MM.1S (cell line): ENCODE data around the gene SH3PXD2B.

ENCODE experiments used
- DNase-seq: peaks from one replicate; pipeline ENCODE4 v3.0.0-alpha.2; 2015
- H2AFZ ChIP-seq: fragments of 300-600 bp; sonication (generic); 2 replicates; pipeline ENCODE4 v1.6.0; 2016; ENCODE audit warnings: antibody characterized with exemption, low read length
- H3F3A ChIP-seq: fragments of 300-600 bp; sonication (generic); 2 replicates; pipeline ENCODE4 v1.6.1; 2016; ENCODE audit warnings: mild to moderate bottlenecking, antibody characterized with exemption, low read length, moderate library complexity, mixed read lengths; ENCODE audit not compliant: insufficient read depth
- H3K27ac ChIP-seq: fragments of 300-600 bp; sonication (generic); 2 replicates; pipeline ENCODE4 v1.5.1; 2016; ENCODE audit warnings: mild to moderate bottlenecking, low read length
- H3K27me3 ChIP-seq: fragments of 300-600 bp; sonication (generic); replicated peaks from 2 replicates; pipeline ENCODE4 v1.6.0; 2016; ENCODE audit warnings: low read length; ENCODE audit not compliant: insufficient read depth
- H3K36me3 ChIP-seq: fragments of 300-600 bp; sonication (generic); replicated peaks from 2 replicates; pipeline ENCODE4 v1.6.1; 2016; ENCODE audit warnings: mild to moderate bottlenecking, low read length, mixed read lengths; ENCODE audit not compliant: insufficient read depth
- H3K4me1 ChIP-seq: fragments of 300-600 bp; sonication (generic); 2 replicates; pipeline ENCODE4 v1.6.1; 2016; ENCODE audit warnings: low read length, mixed read lengths
- H3K4me2 ChIP-seq: fragments of 300-600 bp; sonication (generic); 2 replicates; pipeline ENCODE4 v1.6.0; 2016; ENCODE audit warnings: low read depth, low read length
- H3K4me3 ChIP-seq: fragments of 300-600 bp; sonication (generic); 2 replicates; pipeline ENCODE4 v1.5.1; 2016; ENCODE audit warnings: low read length, mixed read lengths
- H3K79me2 ChIP-seq: fragments of 300-600 bp; sonication (generic); 2 replicates; pipeline ENCODE4 v1.6.1; 2016; ENCODE audit warnings: mixed run types, low read length, mixed read lengths
- H3K9ac ChIP-seq: fragments of 300-600 bp; sonication (generic); 2 replicates; pipeline ENCODE4 v1.6.1; 2016; ENCODE audit warnings: low read length, mixed read lengths
- H3K9me2 ChIP-seq: fragments of 300-600 bp; sonication (generic); replicated peaks from 2 replicates; pipeline ENCODE4 v1.6.1; 2016; ENCODE audit warnings: mild to moderate bottlenecking, low read length, mixed read lengths; ENCODE audit not compliant: insufficient read depth
- H3K9me3 ChIP-seq: fragments of 300-600 bp; sonication (generic); replicated peaks from 2 replicates; pipeline ENCODE4 v1.6.1; 2016; ENCODE audit warnings: mild to moderate bottlenecking, low read length, mixed read lengths; ENCODE audit not compliant: insufficient read depth
- H4K20me1 ChIP-seq: fragments of 300-600 bp; sonication (generic); 2 replicates; pipeline ENCODE4 v1.6.1; 2016; ENCODE audit warnings: mild to moderate bottlenecking, low read length, moderate library complexity, mixed read lengths; ENCODE audit not compliant: insufficient read depth
- EZH2 ChIP-seq: fragments of 300-600 bp; sonication (generic); optimal IDR thresholded peaks from 2 replicates; pipeline ENCODE3; 2017; ENCODE audit warnings: low read depth, mild to moderate bottlenecking, antibody characterized with exemption, low read length, mixed read lengths
- EZH2phosphoT487 ChIP-seq: fragments of 300-600 bp; sonication (generic); IDR thresholded peaks from 2 replicates; pipeline ENCODE4 v1.6.1; 2018; ENCODE audit warnings: antibody characterized with exemption, low read length
- TF ChIP-seq, protein P1 (sequence below): fragments of 300-600 bp; sonication (generic); IDR thresholded peaks from 2 replicates; pipeline ENCODE4 v1.5.1; 2016; ENCODE audit warnings: antibody characterized with exemption, low read length, mixed read lengths

Gene SH3PXD2B

GRCh38 chr5:172448999-172449398 lies 5.3 kb downstream of the SH3PXD2B start:
- Histone ChIP-seq H3K9ac (no peak overlapping the region), H3K27me3 (peaks cover 8% of the 10 kb centered on the region), H4K20me1 (no peaks in the 10 kb centered on the region), H3K4me2 (no peak overlapping the region), H3K9me2 (no peaks in the 10 kb centered on the region), H3F3A (no peaks in the 10 kb centered on the region), H3K4me3 (no peak overlapping the region), H3K79me2 (no peaks in the 10 kb centered on the region), H3K4me1 (no peaks in the 10 kb centered on the region), H3K36me3 (no peaks in the 10 kb centered on the region), H2AFZ (no peak overlapping the region), H3K27ac (no peak overlapping the region), H3K9me3 (no peaks in the 10 kb centered on the region)
- TF ChIP-seq EZH2 (no peak), EZH2phosphoT487 (no peak)
- TF ChIP-seq, protein P1, sequence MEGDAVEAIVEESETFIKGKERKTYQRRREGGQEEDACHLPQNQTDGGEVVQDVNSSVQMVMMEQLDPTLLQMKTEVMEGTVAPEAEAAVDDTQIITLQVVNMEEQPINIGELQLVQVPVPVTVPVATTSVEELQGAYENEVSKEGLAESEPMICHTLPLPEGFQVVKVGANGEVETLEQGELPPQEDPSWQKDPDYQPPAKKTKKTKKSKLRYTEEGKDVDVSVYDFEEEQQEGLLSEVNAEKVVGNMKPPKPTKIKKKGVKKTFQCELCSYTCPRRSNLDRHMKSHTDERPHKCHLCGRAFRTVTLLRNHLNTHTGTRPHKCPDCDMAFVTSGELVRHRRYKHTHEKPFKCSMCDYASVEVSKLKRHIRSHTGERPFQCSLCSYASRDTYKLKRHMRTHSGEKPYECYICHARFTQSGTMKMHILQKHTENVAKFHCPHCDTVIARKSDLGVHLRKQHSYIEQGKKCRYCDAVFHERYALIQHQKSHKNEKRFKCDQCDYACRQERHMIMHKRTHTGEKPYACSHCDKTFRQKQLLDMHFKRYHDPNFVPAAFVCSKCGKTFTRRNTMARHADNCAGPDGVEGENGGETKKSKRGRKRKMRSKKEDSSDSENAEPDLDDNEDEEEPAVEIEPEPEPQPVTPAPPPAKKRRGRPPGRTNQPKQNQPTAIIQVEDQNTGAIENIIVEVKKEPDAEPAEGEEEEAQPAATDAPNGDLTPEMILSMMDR, result no peak
- no peak for DNase-seq

GRCh38 chr5:172447646-172448365 lies 6.5 kb downstream of the SH3PXD2B start:
- H3K9ac ChIP-seq, result no peak overlapping the region
- no peaks in the 10 kb centered on the region for H3K79me2 ChIP-seq
- no peak overlapping the region for H3K4me3 ChIP-seq
- no peak for DNase-seq
- H3F3A ChIP-seq, result no peaks in the 10 kb centered on the region
- H3K4me1 ChIP-seq, result no peaks in the 10 kb centered on the region
- no peaks in the 10 kb centered on the region for H4K20me1 ChIP-seq
- H3K36me3 ChIP-seq, result no peaks in the 10 kb centered on the region
- no peaks in the 10 kb centered on the region for H3K27me3 ChIP-seq
- no peak overlapping the region for H2AFZ ChIP-seq
- TF ChIP-seq EZH2 (no peak), EZH2phosphoT487 (no peak)
- TF ChIP-seq, protein P1, result no peak
- H3K9me3 ChIP-seq, result no peaks in the 10 kb centered on the region
- no peak overlapping the region for H3K27ac ChIP-seq
- no peak overlapping the region for H3K4me2 ChIP-seq
- no peaks in the 10 kb centered on the region for H3K9me2 ChIP-seq

DNA sequence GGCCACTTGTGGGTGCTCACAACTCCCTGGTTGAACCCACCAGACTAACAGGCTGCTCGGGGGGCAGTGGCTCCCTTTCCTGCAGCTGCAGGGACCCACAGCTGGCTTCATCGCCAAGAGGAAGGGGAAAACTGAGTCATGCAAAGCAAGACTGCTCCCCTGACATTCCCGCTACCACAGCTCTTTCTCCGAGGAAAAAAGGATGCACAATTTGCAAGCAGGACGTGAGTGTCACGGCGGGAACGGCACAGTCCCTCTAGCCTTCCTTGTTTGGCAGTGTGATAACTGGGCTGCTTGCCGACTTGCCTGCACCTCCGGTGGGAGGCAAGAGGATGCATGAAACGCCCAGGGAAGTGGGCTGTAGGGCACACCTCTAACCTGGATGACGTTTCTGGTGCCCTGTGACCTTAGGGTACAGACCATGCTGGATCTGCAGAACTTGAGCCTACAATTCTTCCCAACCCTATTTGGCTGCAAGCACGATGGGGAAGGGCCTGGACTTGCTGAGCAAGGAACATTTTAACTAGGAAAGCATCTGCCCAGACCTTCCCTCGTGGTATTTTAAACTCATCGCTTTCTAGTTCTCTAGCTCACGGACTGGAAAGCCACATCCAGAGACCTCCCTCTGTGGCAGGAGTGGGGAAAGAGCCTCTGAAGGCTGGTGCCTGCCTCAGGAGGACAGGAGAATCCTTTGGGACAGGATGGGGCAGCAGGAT lies 7.8 kb downstream of the SH3PXD2B start:
- no peaks in the 10 kb centered on the region for H3K36me3 ChIP-seq
- no peaks in the 10 kb centered on the region for H3F3A ChIP-seq
- H4K20me1 ChIP-seq, result no peaks in the 10 kb centered on the region
- DNase-seq, result no peak
- no peak overlapping the region for H3K27ac ChIP-seq
- H3K27me3 ChIP-seq, result no peaks in the 10 kb centered on the region
- TF ChIP-seq EZH2phosphoT487 (no peak), EZH2 (no peak)
- TF ChIP-seq, protein P1, result no peak
- no peaks in the 10 kb centered on the region for H3K4me1 ChIP-seq
- H3K9me3 ChIP-seq, result no peaks in the 10 kb centered on the region
- H3K9me2 ChIP-seq, result no peaks in the 10 kb centered on the region
- H3K79me2 ChIP-seq, result no peaks in the 10 kb centered on the region
- no peak overlapping the region for H3K9ac ChIP-seq
- no peak overlapping the region for H3K4me2 ChIP-seq
- H3K4me3 ChIP-seq, result no peak overlapping the region
- H2AFZ ChIP-seq, result no peak overlapping the region
